K562 (cell line): ENCODE results near the gene FGGY. TPM values are rescaled to one million over a fixed set of nuclear protein-coding genes. Genes with fewer than 3 reads are reported as not detected.

ENCODE experiments used
- ATAC-seq: fragments of 200-7000 bp; cut with Tn5 transposase; 3 replicates; pipeline ENCODE4 v1.9.1; 2020; ENCODE audit warnings: moderate library complexity
- BruUV-seq: library from RNA; stranded (reverse); fragments of 400-500 nt; replicated peaks from 2 replicates; lab custom pipeline; 2021; lab: Mats Ljungman, UMichigan
- CTCF ChIA-PET: fragments of 300-600 bp; formaldehyde crosslinking; extraction: SDS; loops from one replicate; lab custom pipeline; 2021; ENCODE audit warnings: low intra/inter-chr PET ratio; lab: Yijun Ruan, JAX
- POLR2A ChIA-PET: fragments of 300-600, 350-650 bp; sonication (Branson Sonifier 250); formaldehyde crosslinking; extraction: SDS; loops from one replicate; lab custom pipeline; 2021; ENCODE audit warnings: antibody characterized with exemption, inconsistent platforms; lab: Yijun Ruan, JAX
- DNase-seq, 4 experiments: peaks; one replicate each; pipeline versions ENCODE4 v3.0.0 to v3.0.0-alpha.2; 2011 to 2018; ENCODE audit warnings: low spot score in 3 of 4, mixed read lengths in 3 of 4; ENCODE audit errors: extremely low read depth in 1 of 4
- FAIRE-seq: peaks from 2 replicates; lab custom pipeline; 2011; peaks lifted over from hg19 to GRCh38; lab: Jason Lieb, UNC
- H2AFZ ChIP-seq: 2 replicates; pipeline ENCODE4 v1.6.0; 2011; ENCODE audit warnings: low read depth, low read length, control low read depth, inconsistent platforms
- H3K27ac ChIP-seq: fragments of 200-600 bp; 3 replicates; pipeline ENCODE4 v1.8.0; 2011; ENCODE audit warnings: low read depth, mild to moderate bottlenecking, control low read depth, inconsistent platforms, low read length, moderate library complexity, mixed read lengths; ENCODE audit errors: extremely low read depth
- H3K27me3 ChIP-seq, 2 experiments: fragments of 300-600 bp in 1 of 2; 2 replicates in 1 of 2; 3 replicates in 1 of 2; pipeline versions ENCODE4 v1.6.0 to v1.8.0; 2011; ENCODE audit warnings: inconsistent platforms in 2 of 2, low read length in 2 of 2, mild to moderate bottlenecking in 1 of 2, mixed read lengths in 1 of 2, moderate library complexity in 1 of 2; ENCODE audit not compliant: control insufficient read depth in 2 of 2, insufficient read depth in 2 of 2
- H3K36me3 ChIP-seq: fragments of 300-600 bp; 3 replicates; pipeline ENCODE4 v1.8.0; 2011; ENCODE audit warnings: mild to moderate bottlenecking, low read length, inconsistent platforms; ENCODE audit not compliant: control insufficient read depth, insufficient read depth
- H3K4me1 ChIP-seq, 2 experiments: fragments of 200-600 bp in 1 of 2; replicated peaks in 1 of 2; 2 replicates in 1 of 2; 3 replicates in 1 of 2; pipeline versions ENCODE4 v1.5.1 to v1.8.0; 2011; ENCODE audit warnings: inconsistent platforms in 2 of 2, low read length in 2 of 2, mild to moderate bottlenecking in 1 of 2, mixed read lengths in 1 of 2, moderate library complexity in 1 of 2; ENCODE audit not compliant: control insufficient read depth in 2 of 2, insufficient read depth in 2 of 2
- H3K4me2 ChIP-seq: 2 replicates; pipeline ENCODE4 v1.6.1; 2011; ENCODE audit warnings: low read length, control low read depth, inconsistent platforms, mixed read lengths; ENCODE audit not compliant: insufficient read depth
- H3K4me3 ChIP-seq: fragments of 200-600 bp; sonication (generic), shearing (Covaris generic); 2 replicates; pipeline ENCODE4 v1.5.1; 2016; ENCODE audit warnings: control low read depth, inconsistent platforms
- H3K79me2 ChIP-seq: fragments of 200-600 bp; 3 replicates; pipeline ENCODE4 v1.8.0; 2011; ENCODE audit warnings: low read length, inconsistent platforms; ENCODE audit not compliant: control insufficient read depth, insufficient read depth
- H3K9ac ChIP-seq, 2 experiments: 2 replicates each; pipeline versions ENCODE4 v1.6.0 to v1.6.1; 2011; ENCODE audit warnings: low read depth in 2 of 2, low read length in 2 of 2, control low read depth in 1 of 2, inconsistent platforms in 1 of 2, mild to moderate bottlenecking in 1 of 2, mixed read lengths in 1 of 2; ENCODE audit not compliant: insufficient read depth in 1 of 2
- H3K9me1 ChIP-seq: one replicate; pipeline ENCODE4 v1.6.0; 2011; ENCODE audit warnings: inconsistent platforms, mild to moderate bottlenecking, low read length, moderate library complexity; ENCODE audit not compliant: control insufficient read depth, insufficient read depth
- H3K9me3 ChIP-seq: replicated peaks from 2 replicates; pipeline ENCODE4 v1.5.1; 2011; ENCODE audit warnings: low read depth, low read length, inconsistent platforms; ENCODE audit not compliant: control insufficient read depth, insufficient read depth
- H4K20me1 ChIP-seq: replicated peaks from 2 replicates; pipeline ENCODE4 v1.6.1; 2011; ENCODE audit warnings: low read length, inconsistent platforms, mixed read lengths; ENCODE audit not compliant: control insufficient read depth, insufficient read depth
- ARNT ChIP-seq, 2 experiments: fragments of 450-650 bp; IDR thresholded peaks; 2 replicates each; pipeline ENCODE4 v1.6.1; 2016; ENCODE audit warnings: mild to moderate bottlenecking in 1 of 2
- BMI1 ChIP-seq: fragments of 150-350 bp; IDR thresholded peaks from 2 replicates; pipeline ENCODE4 v1.6.1; 2014; ENCODE audit warnings: low read length
- E2F5 ChIP-seq: sonication (generic); formaldehyde crosslinking; IDR thresholded peaks from 2 replicates; pipeline ENCODE4 v1.8.0; 2022; ENCODE audit warnings: mild to moderate bottlenecking, missing genetic modification reagents
- GATAD2A ChIP-seq: fragments of 450-650 bp; IDR thresholded peaks from 2 replicates; pipeline ENCODE4 v1.6.1; 2017
- MAFK ChIP-seq: IDR thresholded peaks from 2 replicates; pipeline ENCODE4 v1.6.1; 2011; ENCODE audit warnings: low read length, improper control_type of control experiment
- MEIS2 ChIP-seq: fragments of 450-650 bp; IDR thresholded peaks from 2 replicates; pipeline ENCODE4 v1.6.1; 2014; ENCODE audit warnings: mild to moderate bottlenecking; ENCODE audit not compliant: partially characterized antibody
- MITF ChIP-seq: IDR thresholded peaks from 2 replicates; pipeline ENCODE4 v1.6.1; 2014; ENCODE audit warnings: antibody characterized with exemption
- MTA2 ChIP-seq: fragments of 450-650 bp; IDR thresholded peaks from 2 replicates; pipeline ENCODE4 v1.6.1; 2016; ENCODE audit warnings: low read depth
- NFIC ChIP-seq: fragments of 450-650 bp; IDR thresholded peaks from 2 replicates; pipeline ENCODE4 v1.6.1; 2017; ENCODE audit warnings: mild to moderate bottlenecking, inconsistent platforms
- NFXL1 ChIP-seq: fragments of 450-650 bp; formaldehyde crosslinking; IDR thresholded peaks from 2 replicates; pipeline ENCODE4 v1.4.0; 2021; ENCODE audit warnings: mild to moderate bottlenecking
- NUFIP1 ChIP-seq: fragments of 450-650 bp; IDR thresholded peaks from 2 replicates; pipeline ENCODE4 v1.6.1; 2018; ENCODE audit not compliant: partially characterized antibody
- SIN3A ChIP-seq, 2 experiments: fragments of 150-350 bp in 1 of 2; IDR thresholded peaks; 2 replicates each; pipeline ENCODE4 v1.6.1; 2011 to 2016; ENCODE audit warnings: borderline replicate concordance in 2 of 2, low read depth in 2 of 2, low read length in 2 of 2, mild to moderate bottlenecking in 2 of 2, moderate library complexity in 2 of 2; ENCODE audit not compliant: control insufficient read depth in 1 of 2
- SIN3B ChIP-seq: fragments of 450-650 bp; IDR thresholded peaks from 2 replicates; pipeline ENCODE4 v1.6.1; 2017; ENCODE audit warnings: low read depth, mild to moderate bottlenecking, moderate library complexity
- TCF15 ChIP-seq: fragments of 250-450 bp; sonication (Bioruptor Pico); IDR thresholded peaks from 2 replicates; pipeline ENCODE4 v1.8.0; 2022; ENCODE audit warnings: moderate library complexity, mild to moderate bottlenecking, inconsistent platforms
- TSHZ1 ChIP-seq: fragments of 250-450 bp; sonication (Bioruptor Pico); IDR thresholded peaks from 2 replicates; pipeline ENCODE4 v1.4.0; 2020; ENCODE audit warnings: mild to moderate bottlenecking, moderate library complexity
- ZNF740 ChIP-seq, 3 experiments: fragments of 200-800 bp in 1 of 3; sonication (Bioruptor generic) in 1 of 3; sonication (generic) in 1 of 3; formaldehyde crosslinking in 1 of 3; IDR thresholded peaks; 2 replicates each; pipeline versions ENCODE4 v1.6.1 to v1.8.0; 2016 to 2022; ENCODE audit warnings: mild to moderate bottlenecking in 2 of 3, missing compliant biosample characterization in 2 of 3, missing genetic modification characterization in 2 of 3, missing genetic modification reagents in 1 of 3
- WGBS: fragments of 100-300 bp; shearing (Covaris generic); methylation state at CpG from one replicate; pipeline ENCODE4 v1.1.6; 2016; ENCODE audit warnings: low coverage, mixed read lengths; ENCODE audit not compliant: insufficient coverage; ENCODE audit errors: missing lambda C conversion rate; 5-methylcytosine and 5-hydroxymethylcytosine counted together
- in situ Hi-C: fragments of 300-500 bp; cut with MboI; formaldehyde crosslinking; loops from 4 replicates; pipeline ENCODE4 v1.15.0; 2018; ENCODE audit warnings: inconsistent platforms, mixed read lengths
- intact Hi-C: fragments of 100-400 bp; cut with micrococcal nuclease; formaldehyde crosslinking; loops from 2 replicates; pipeline ENCODE4 v1.14.2; 2022
- polyA plus RNA-seq, 8 experiments: library from polyadenylated mRNA; depleted of rRNA in 4 of 8; stranded (reverse) in 5 of 8; unstranded in 3 of 8; fragments of >200 nt; fragmentation: Nextera tagmentation in 2 of 8; fragmentation: Illumina TruSeq in 1 of 8; extraction: Ambion mirVana in 2 of 8; extraction: Trizol in 1 of 8; gene quantifications; 2 replicates each; pipeline versions ENCODE4 v1.2.1 to v1.2.3, GENCODE V29; 2011 to 2014; ENCODE audit warnings: inconsistent platforms in 1 of 8, missing spikeins in 1 of 8
- total RNA-seq, 7 experiments: library from RNA; depleted of rRNA in 6 of 7; stranded (reverse); fragments of >200 nt in 6 of 7; fragmentation: Illumina TruSeq in 2 of 7; extraction: Trizol in 2 of 7; gene quantifications; 2 replicates each; pipeline versions ENCODE4 v1.2.1 to v1.2.3, GENCODE V29; 2011 to 2021; ENCODE audit warnings: low replicate concordance in 1 of 7

FGGY gene
- total and polyA plus RNA-seq, 9 of the 15 experiments (the other 6 are each of a cell fraction or from before 2014, with no cell fraction given), result 9.7 to 19.2 (median 12.6) TPM

DNA sequence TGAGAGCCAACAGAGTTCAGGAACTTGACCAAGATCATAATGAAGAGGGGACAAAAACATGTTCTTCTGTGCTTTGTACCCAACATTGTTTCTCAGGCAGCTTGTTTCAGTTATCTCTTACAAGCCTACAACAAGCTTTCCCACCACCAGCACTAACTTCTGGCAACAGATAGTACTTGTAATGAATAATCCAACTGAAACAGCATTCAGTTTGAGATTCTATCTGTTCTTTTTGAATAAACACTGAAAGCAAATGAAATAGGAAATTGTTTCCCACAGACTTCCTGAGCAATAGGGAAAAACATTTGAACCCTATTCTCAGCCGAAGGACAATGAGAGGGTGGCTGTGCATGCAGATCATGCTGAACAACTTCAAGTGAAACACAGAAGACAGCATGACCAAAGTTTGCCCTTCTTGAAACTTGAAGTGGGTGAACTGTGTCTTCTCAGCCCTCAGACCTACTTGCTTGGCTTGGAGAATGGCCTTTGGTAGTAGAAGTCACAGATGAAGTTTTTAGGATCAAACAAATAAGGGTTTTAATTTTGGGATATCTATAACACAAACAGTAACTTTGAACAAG lies 506.7 kb downstream of the FGGY start:
- Histone ChIP-seq H3K9ac (no peak overlapping the region), H3K36me3 (no peaks in the 10 kb centered on the region), H2AFZ (no peak overlapping the region), H3K79me2 (no peaks in the 10 kb centered on the region), H3K4me2 (no peak overlapping the region), H4K20me1 (no peaks in the 10 kb centered on the region), H3K4me3 (no peak overlapping the region), H3K4me1 (no peaks in the 10 kb centered on the region), H3K9me3 (no peaks in the 10 kb centered on the region), H3K9me1 (no peaks in the 10 kb centered on the region), H3K27me3 (no peaks in the 10 kb centered on the region), H3K27ac (no peak overlapping the region)
- ChIA-PET POLR2A (no interaction called here), CTCF (no interaction called here)
- no peak for FAIRE-seq
- no peak for ATAC-seq
- intact Hi-C loops (no loop called here), in situ Hi-C loops (no loop called here)
- no peak for DNase-seq
- BruUV-seq, result no TSS peak
- WGBS, result 0% methylated on average over 1 of the region's 1 CpG
- TF ChIP-seq SIN3A (IDR thresholded peaks at IDR 0.05; ENCODE audit: borderline replicate concordance in 2 of 2, control insufficient read depth in 1 of 2, low read depth in 2 of 2, low read length in 2 of 2) (no peak), NUFIP1 (no peak), NFXL1 (CRISPR knock-in tag) (no peak), E2F5 (CRISPR knock-in tag) (no peak), TCF15 (CRISPR knock-in tag) (no peak), MTA2 (no peak), NFIC (no peak), MAFK (no peak), ARNT (IDR thresholded peaks at IDR 0.05) (no peak), SIN3B (no peak), MITF (no peak), GATAD2A (no peak), BMI1 (no peak), ZNF740 (CRISPR knock-in tag; IDR thresholded peaks at IDR 0.05) (no peak), ZNF740 (tag; IDR thresholded peaks at IDR 0.05) (no peak), MEIS2 (no peak), TSHZ1 (CRISPR knock-in tag) (no peak)
